ENCODE measurements around the gene WIPF3.

WIPF3 gene, protein sequence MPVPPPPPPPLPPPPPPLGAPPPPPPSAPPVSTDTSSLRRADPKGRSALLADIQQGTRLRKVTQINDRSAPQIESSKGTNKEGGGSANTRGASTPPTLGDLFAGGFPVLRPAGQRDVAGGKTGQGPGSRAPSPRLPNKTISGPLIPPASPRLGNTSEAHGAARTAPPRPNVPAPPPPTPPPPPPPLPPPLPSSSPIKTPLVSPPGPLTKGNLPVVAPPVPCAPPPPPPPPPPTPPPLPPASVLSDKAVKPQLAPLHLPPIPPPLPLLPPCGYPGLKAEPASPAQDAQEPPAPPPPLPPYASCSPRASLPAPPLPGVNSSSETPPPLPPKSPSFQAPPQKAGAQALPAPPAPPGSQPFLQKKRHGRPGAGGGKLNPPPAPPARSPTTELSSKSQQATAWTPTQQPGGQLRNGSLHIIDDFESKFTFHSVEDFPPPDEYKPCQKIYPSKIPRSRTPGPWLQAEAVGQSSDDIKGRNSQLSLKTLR

DNA sequence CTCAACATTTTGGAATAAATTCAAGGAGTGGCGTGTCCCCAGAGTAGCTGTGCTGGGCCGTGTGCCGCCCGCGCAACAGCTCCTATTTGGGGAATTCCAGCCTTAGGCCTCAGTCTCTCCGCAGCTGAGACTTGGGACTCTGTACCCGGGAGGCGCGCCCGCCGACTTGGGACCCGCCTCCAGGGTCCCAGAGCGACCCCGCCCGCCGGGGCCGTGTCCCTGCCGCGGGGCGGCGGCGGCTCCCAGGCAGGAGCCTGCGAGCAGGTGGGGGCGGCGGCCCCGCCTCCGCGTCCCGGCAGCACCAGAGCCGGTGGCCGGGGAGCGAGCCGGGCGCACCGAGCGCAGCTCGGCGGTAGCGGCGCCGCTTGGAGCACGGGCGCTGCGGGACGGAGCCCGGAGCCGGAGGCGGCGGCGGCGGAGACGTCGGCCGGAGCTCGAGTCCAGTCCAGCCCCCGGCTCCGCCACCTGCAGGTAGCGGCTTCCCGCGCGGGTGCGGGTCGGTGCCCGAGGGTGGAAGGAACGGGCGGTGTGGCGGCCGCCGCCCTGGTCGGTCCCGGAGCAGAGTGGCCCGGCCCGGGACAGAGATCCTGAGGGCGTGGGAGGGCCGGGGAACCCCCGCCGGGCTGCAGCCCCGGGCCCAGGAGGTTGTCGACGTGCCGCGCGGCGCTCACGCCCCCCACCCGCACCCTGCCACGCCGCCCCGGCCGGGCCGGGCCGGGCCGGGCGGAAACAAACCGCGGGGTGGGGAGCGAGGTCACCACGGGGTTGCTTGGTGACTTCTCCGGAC, at the start of gene WIPF3:
TSS of gene WIPF3 (plus strand) at position 301 of the 787 bp plus-strand sequence. CDS start 28,217 bp downstream, outside the sequence.
- no peak for DNase-seq

DNA sequence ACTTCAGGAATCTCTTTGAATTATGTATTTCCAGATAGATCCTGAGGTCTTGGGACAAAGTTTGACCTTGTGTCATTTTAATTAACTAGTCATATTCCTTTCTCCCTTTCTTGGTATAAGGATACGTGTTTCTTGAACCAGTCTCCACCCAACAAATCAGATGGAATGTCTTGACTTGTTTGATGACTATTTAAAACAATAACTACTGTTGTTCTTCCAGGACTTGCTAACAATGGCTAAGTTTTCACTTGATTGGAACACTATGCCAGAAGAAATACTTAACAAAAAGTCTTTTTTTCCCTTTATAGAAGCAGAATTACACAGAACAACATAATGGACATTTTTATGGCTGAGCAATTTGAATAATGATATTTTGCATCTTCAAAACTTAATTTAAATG, 43.0 kb upstream of the WIPF3 start:
- no peak for DNase-seq

- DNase-seq = no peak
Observed at GRCh38 chr7:29764227-29764626, 42.1 kb upstream of the WIPF3 start.

DNA sequence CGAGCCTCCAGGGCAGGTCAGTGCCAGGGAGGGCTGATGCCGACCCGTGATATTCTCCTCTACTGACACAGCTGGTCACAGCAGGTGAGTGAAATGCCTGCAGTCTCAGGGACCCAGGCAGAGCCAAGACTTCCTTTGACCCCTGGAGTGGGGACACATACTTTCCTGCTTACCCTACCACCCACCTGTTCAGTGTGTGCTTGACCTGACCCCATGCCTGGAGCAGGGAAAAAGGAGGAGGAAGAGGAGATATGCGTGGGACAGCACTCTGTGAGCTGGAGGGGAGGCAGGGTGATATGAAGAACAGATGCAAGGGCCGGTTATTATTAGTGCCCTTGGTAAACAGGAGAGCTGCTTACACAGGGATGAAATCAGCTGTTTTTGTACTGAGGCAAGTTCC, 40.8 kb upstream of the WIPF3 start:
- DNase-seq = no peak

GRCh38 chr7:29770371-29770770, 35.9 kb upstream of the WIPF3 start:
- DNase-seq = no peak

GRCh38 chr7:29771081-29771816, 35.1 kb upstream of the WIPF3 start:
- DNase-seq = no peak

DNA sequence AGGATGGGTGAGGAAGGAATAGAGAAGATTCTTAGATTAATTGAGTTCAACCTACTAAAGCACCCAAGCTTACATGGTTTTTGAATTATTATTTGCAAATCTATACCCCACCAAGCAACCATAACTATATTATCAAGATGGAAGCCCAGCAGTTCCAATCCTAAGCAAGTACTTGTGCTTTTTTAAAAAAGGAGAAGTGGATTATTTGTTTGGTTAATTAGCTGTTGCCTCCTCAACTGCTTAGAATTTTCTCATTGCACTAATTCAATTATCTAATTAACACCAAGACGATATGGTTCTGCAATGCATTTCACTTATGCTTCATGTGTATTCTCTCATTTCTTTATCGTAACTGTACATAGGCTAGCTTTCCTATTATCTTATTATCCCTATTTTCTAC, 27.3 kb upstream of the WIPF3 start:
- DNase-seq = no peak

DNA sequence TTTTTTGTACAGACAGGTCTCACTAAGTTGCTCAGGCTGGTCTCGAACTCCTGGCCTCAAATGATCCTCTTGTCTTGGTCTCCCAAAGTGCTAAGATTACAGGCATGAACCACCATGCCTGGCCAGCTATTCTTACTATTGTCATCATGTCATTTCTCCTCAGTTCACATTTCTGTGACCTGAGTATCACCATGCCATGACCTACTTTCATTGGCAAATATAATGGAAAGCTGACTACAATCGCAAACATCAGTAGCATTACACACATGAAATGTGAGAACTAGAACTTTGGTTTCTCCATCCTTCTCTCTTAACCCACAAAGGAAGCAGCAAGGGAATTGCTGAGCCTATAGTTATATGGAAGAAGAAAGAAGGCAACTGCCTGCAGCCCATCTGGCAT, 26.0 kb upstream of the WIPF3 start:
- no peak for DNase-seq

DNA sequence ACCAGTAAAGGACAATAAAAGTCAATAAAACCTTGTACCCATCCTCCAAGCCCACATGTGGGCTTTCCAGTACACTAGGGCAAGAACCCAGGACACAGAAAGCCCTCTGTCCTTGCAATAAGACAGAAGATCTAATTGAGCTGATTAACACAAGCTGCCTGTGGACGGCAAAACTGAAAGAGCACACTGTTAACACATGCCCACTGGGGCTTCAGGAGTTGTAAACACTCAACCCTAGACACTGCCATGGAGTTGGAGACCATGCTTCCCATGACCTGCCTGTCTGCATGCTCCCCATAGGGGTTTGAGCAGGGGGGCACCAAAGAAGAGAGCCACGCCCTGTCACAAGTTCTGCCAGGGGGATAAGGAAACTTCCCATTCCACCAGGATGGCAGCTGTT, 22.6 kb upstream of the WIPF3 start:
- DNase-seq = no peak

DNA sequence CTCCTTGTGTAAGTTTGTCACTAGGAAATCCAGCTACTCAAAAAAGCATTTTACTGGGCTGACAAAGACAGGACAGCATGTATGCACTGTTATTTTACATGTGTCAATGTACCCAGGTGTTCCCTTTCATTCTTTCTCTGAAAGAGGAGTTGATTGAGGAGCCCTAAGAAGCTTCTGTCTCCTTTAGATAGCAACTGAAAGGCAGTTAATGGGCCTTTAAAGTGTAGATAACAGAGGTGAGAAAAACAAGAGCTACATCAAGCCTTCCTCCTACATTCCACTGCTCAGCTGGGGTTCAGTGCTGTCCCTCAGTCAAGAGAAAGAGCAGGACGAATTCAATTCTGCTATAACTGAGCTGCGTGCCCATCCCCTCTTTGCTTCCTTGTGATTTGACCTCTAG, 12.8 kb upstream of the WIPF3 start:
- no peak for DNase-seq

DNA sequence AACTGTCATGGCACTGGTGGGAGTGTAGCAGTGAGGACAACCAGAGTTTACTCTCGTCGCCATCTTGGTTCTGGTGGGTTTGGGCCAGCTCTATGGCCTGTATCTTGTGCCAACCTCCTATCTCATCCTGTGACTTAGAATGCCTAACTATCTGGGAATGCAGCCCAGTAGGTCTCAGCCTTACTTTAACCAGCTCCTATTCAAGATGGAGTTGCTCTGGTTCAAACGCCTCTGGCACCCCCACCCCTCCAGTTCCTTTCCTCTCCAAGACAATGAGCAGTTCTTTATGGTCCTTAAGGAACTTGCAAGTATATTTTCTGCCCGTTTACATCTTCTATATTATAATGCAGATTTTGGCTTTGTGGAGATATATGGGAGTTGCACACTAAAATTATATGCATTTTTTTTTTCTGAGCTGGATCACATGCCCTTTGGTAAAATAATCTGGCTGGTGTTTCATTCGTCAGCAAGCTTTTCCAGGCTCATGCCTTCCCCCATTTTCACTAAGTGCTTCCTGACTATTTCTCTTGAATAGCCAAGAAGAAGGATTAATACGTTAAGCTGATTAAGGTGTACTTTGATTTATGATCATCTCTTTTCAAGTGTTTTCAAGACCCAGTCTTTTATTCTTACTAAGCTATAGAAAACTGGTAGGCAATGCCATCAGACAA, 11.2 kb upstream of the WIPF3 start:
- DNase-seq = no peak

GRCh38 chr7:29795696-29796580, 10.4 kb upstream of the WIPF3 start:
- DNase-seq = no peak

DNA sequence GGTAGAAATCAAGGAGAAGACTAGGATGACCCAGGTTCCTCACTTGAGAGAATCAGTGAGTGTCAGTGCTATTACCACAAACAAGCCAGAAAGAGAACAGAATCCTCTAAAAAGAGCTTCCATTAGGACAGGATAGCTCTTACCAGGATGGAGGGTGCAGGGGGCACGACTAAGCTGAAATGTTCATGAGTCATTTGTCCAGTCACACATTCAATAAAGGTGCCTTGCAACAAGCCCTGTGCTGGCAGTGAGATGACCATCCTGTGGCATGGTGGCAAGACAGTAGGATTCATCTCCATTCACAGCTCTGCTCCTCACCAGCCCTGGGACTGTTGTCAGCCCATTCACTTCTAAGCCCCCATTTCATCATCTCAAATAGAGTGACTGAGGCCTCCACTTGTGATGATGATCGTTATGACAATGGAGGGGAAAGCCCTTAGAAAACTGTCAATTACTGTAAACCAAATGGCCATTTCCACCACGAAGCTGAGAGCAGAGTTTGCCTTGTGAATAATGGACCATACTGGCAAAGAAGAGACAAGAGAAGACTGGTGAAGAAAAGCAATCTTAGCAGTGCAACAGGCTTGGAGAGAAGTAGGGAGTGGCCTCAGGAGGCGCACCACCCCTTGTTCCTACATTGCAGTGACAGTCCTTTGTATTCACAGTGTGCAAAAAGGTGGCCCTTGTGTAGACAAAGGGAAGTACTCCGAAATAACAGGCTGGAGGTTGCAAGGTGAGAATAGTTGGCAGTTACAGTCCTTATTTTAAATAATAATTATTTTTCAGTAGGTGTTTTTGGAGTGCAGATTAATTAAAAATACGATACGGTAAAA, 9.0 kb upstream of the WIPF3 start:
- no peak for DNase-seq

GRCh38 chr7:29798422-29798821, 7.9 kb upstream of the WIPF3 start:
- no peak for DNase-seq

- DNase-seq = no peak
Observed at GRCh38 chr7:29801929-29802328, 4.4 kb upstream of the WIPF3 start.

GRCh38 chr7:29805031-29805430, 1.3 kb upstream of the WIPF3 start:
- no peak for DNase-seq

- no peak for DNase-seq
Observed at GRCh38 chr7:29805886-29806207, 461 bp upstream of the WIPF3 start.

DNA sequence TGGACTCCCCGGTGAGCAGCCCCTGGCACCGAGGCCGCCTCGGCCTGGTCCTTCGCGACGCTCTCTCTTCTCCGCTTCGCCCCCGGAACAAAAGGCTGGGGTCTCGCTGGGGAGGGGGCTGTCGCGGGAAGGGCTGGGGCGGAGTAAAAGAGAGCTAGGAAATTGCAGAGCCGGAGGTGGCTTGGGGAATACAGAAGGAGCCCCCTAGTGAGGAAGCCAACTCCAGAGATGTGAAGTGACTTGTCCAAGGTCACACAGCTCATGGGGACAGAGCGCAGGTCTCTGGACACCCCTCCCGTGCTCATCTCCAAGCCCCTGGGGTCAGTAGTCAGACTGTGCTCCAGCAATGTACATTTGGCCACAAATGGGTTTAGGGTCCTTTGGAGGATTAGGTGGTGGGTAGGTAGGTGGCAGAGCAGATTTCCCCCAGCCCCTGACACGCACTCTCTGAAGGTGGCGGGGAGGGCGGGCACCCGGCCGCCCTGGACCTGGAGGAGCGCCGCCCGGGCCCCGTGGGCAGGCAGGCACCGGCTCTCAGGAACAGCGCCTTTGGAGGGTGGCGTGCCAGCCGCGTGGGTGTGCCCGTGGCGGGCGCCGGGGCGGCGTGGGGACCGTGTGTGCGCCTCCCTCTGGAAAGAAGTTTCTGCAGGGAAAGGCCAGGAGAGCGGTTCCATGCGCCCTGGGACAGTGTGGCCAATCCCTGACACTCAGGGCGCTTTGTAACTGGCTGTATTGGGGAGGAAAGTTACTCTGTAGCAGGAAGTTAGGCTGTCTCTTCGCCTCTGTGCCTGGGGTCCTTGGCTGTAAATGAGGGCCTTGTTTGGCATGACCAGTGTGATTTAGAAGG, 910 bp downstream of the WIPF3 start:
- DNase-seq = no peak

GRCh38 chr7:29808075-29808801, 1.9 kb downstream of the WIPF3 start:
- no peak for DNase-seq
